ENCODE results near the gene CPSF7. TPM values are rescaled to one million over a fixed set of nuclear protein-coding genes. Genes with fewer than 3 reads are reported as not detected.
"Not testable (repeated sequence)": the region's sequence is repeated elsewhere in the genome, so short reads cannot be mapped to it uniquely, and the experiment has no call there.

Gene CPSF7
- total RNA-seq, 1 experiment from 2014 or later: 64.1 TPM

- H3K27ac ChIP-seq (ENCODE audit: low read length): no peak overlapping the region
- H3K79me2 ChIP-seq (ENCODE audit: low read length): no peaks in the 10 kb centered on the region
- H3K4me2 ChIP-seq (ENCODE audit: low read depth, low read length, poor library complexity, severe bottlenecking): no peak overlapping the region
- no peak for DNase-seq
- H3K4me3 ChIP-seq (ENCODE audit: low read length): no peak overlapping the region
- no peaks in the 10 kb centered on the region for H3K9me3 ChIP-seq (ENCODE audit: low read length)
- no peaks in the 10 kb centered on the region for H3K9me2 ChIP-seq (replicated peaks; ENCODE audit: insufficient read depth, low read length)
- no peaks in the 10 kb centered on the region for H3K4me1 ChIP-seq (ENCODE audit: low read length)
- no peak overlapping the region for H2AFZ ChIP-seq (ENCODE audit: low read length)
- H4K20me1 ChIP-seq (ENCODE audit: insufficient read depth, low read depth, low read length): 0 out of 2 replicates have a peak, but pooled peaks cover 3% of the 10 kb centered on the region
- no peak overlapping the region for H3K9ac ChIP-seq (ENCODE audit: low read length)
- H3K36me3 ChIP-seq (ENCODE audit: insufficient read depth, low read length): no peaks in the 10 kb centered on the region
- H3K27me3 ChIP-seq (ENCODE audit: low read length): no peaks in the 10 kb centered on the region
These were observed 43.1 kb upstream of the CPSF7 start for GRCh38 chr11:61472868-61473267.

- Histone ChIP-seq H3K79me2 (ENCODE audit: low read length) (no peaks in the 10 kb centered on the region), H3K36me3 (ENCODE audit: insufficient read depth, low read length) (peaks cover 3% of the 10 kb centered on the region; the same call in 1 of the 2 replicates), H3K9me2 (replicated peaks; ENCODE audit: insufficient read depth, low read length) (no peaks in the 10 kb centered on the region), H2AFZ (ENCODE audit: low read length) (no peak overlapping the region), H4K20me1 (ENCODE audit: insufficient read depth, low read depth, low read length) (0 out of 2 replicates have a peak, but pooled peaks cover 3% of the 10 kb centered on the region), H3K27ac (ENCODE audit: low read length) (no peak overlapping the region), H3K9ac (ENCODE audit: low read length) (no peak overlapping the region), H3K4me2 (ENCODE audit: low read depth, low read length, poor library complexity, severe bottlenecking) (no peak overlapping the region), H3K4me1 (ENCODE audit: low read length) (no peaks in the 10 kb centered on the region), H3K9me3 (ENCODE audit: low read length) (no peaks in the 10 kb centered on the region), H3K27me3 (ENCODE audit: low read length) (no peaks in the 10 kb centered on the region), H3K4me3 (ENCODE audit: low read length) (no peak overlapping the region)
- DNase-seq: no peak
These were observed 42.5 kb upstream of the CPSF7 start for GRCh38 chr11:61472282-61472681.

GRCh38 chr11:61468002-61468401 lies 38.2 kb upstream of the CPSF7 start:
- Histone ChIP-seq H3K79me2 (ENCODE audit: low read length) (no peaks in the 10 kb centered on the region), H3K4me1 (ENCODE audit: low read length) (no peaks in the 10 kb centered on the region), H3K9me3 (ENCODE audit: low read length) (no peaks in the 10 kb centered on the region), H3K36me3 (ENCODE audit: insufficient read depth, low read length) (peaks cover 5% of the 10 kb centered on the region; the same call in 1 of the 2 replicates), H3K4me2 (ENCODE audit: low read depth, low read length, poor library complexity, severe bottlenecking) (no peak overlapping the region), H3K27ac (ENCODE audit: low read length) (no peak overlapping the region), H3K9me2 (replicated peaks; ENCODE audit: insufficient read depth, low read length) (no peaks in the 10 kb centered on the region), H3K4me3 (ENCODE audit: low read length) (no peak overlapping the region), H3K27me3 (ENCODE audit: low read length) (no peaks in the 10 kb centered on the region), H4K20me1 (ENCODE audit: insufficient read depth, low read depth, low read length) (no peaks in the 10 kb centered on the region), H2AFZ (ENCODE audit: low read length) (no peak overlapping the region), H3K9ac (ENCODE audit: low read length) (no peak overlapping the region)
- no peak for DNase-seq

GRCh38 chr11:61467602-61468001 lies 37.8 kb upstream of the CPSF7 start:
- DNase-seq; H4K20me1 ChIP-seq (ENCODE audit: insufficient read depth, low read depth, low read length); H3K4me1 ChIP-seq (ENCODE audit: low read length); H3K27ac ChIP-seq (ENCODE audit: low read length); H3K36me3 ChIP-seq (ENCODE audit: insufficient read depth, low read length); H3K4me2 ChIP-seq (ENCODE audit: low read depth, low read length, poor library complexity, severe bottlenecking); H3K9me2 ChIP-seq (replicated peaks; ENCODE audit: insufficient read depth, low read length); H3K4me3 ChIP-seq (ENCODE audit: low read length); H3K27me3 ChIP-seq (ENCODE audit: low read length); H3K9ac ChIP-seq (ENCODE audit: low read length); H2AFZ ChIP-seq (ENCODE audit: low read length); H3K9me3 ChIP-seq (ENCODE audit: low read length); H3K79me2 ChIP-seq (ENCODE audit: low read length): not testable (repeated sequence)

- H3K9me3 ChIP-seq (ENCODE audit: low read length): no peaks in the 10 kb centered on the region
These were observed 31.2 kb upstream of the CPSF7 start for GRCh38 chr11:61460986-61461385.

GRCh38 chr11:61460474-61460881 lies 30.7 kb upstream of the CPSF7 start:
- H3K4me1 ChIP-seq (ENCODE audit: low read length): no peaks in the 10 kb centered on the region
- H2AFZ ChIP-seq (ENCODE audit: low read length): no peak overlapping the region
- no peaks in the 10 kb centered on the region for H3K36me3 ChIP-seq (ENCODE audit: insufficient read depth, low read length)
- no peak overlapping the region for H3K9ac ChIP-seq (ENCODE audit: low read length)
- no peak overlapping the region for H3K27ac ChIP-seq (ENCODE audit: low read length)
- H3K4me2 ChIP-seq (ENCODE audit: low read depth, low read length, poor library complexity, severe bottlenecking): no peak overlapping the region
- H3K4me3 ChIP-seq (ENCODE audit: low read length): no peak overlapping the region
- H3K9me2 ChIP-seq (replicated peaks; ENCODE audit: insufficient read depth, low read length): no peaks in the 10 kb centered on the region
- no peaks in the 10 kb centered on the region for H3K79me2 ChIP-seq (ENCODE audit: low read length)
- no peaks in the 10 kb centered on the region for H3K9me3 ChIP-seq (ENCODE audit: low read length)
- DNase-seq: no peak
- H3K27me3 ChIP-seq (ENCODE audit: low read length): no peaks in the 10 kb centered on the region
- no peaks in the 10 kb centered on the region for H4K20me1 ChIP-seq (ENCODE audit: insufficient read depth, low read depth, low read length)

More at GRCh38 chr11:61460986-61461385, 31.2 kb upstream of the CPSF7 start:
- H3K36me3 ChIP-seq (ENCODE audit: insufficient read depth, low read length): no peaks in the 10 kb centered on the region
- H3K79me2 ChIP-seq (ENCODE audit: low read length): no peaks in the 10 kb centered on the region
- no peak overlapping the region for H3K27ac ChIP-seq (ENCODE audit: low read length)
- no peak overlapping the region for H3K9ac ChIP-seq (ENCODE audit: low read length)
- H3K27me3 ChIP-seq (ENCODE audit: low read length): no peaks in the 10 kb centered on the region
- H4K20me1 ChIP-seq (ENCODE audit: insufficient read depth, low read depth, low read length): no peaks in the 10 kb centered on the region
- no peak overlapping the region for H3K4me3 ChIP-seq (ENCODE audit: low read length)
- no peak overlapping the region for H3K4me2 ChIP-seq (ENCODE audit: low read depth, low read length, poor library complexity, severe bottlenecking)
- no peak overlapping the region for H2AFZ ChIP-seq (ENCODE audit: low read length)
- H3K9me2 ChIP-seq (replicated peaks; ENCODE audit: insufficient read depth, low read length): no peaks in the 10 kb centered on the region
- no peak for DNase-seq
- no peaks in the 10 kb centered on the region for H3K4me1 ChIP-seq (ENCODE audit: low read length)

GRCh38 chr11:61454520-61454919 lies 24.7 kb upstream of the CPSF7 start:
- no peak for DNase-seq
- Histone ChIP-seq H3K79me2 (ENCODE audit: low read length) (no peaks in the 10 kb centered on the region), H3K36me3 (ENCODE audit: insufficient read depth, low read length) (0 out of 2 replicates have a peak, but pooled peaks cover 3% of the 10 kb centered on the region), H3K4me3 (ENCODE audit: low read length) (no peak overlapping the region), H3K9me2 (replicated peaks; ENCODE audit: insufficient read depth, low read length) (no peaks in the 10 kb centered on the region), H3K27ac (ENCODE audit: low read length) (no peak overlapping the region), H3K4me1 (ENCODE audit: low read length) (no peaks in the 10 kb centered on the region), H2AFZ (ENCODE audit: low read length) (no peak overlapping the region), H4K20me1 (ENCODE audit: insufficient read depth, low read depth, low read length) (no peaks in the 10 kb centered on the region), H3K4me2 (ENCODE audit: low read depth, low read length, poor library complexity, severe bottlenecking) (no peak overlapping the region), H3K27me3 (ENCODE audit: low read length) (no peaks in the 10 kb centered on the region), H3K9ac (ENCODE audit: low read length) (no peak overlapping the region), H3K9me3 (ENCODE audit: low read length) (no peaks in the 10 kb centered on the region)

GRCh38 chr11:61453695-61454094 lies 23.9 kb upstream of the CPSF7 start:
- Histone ChIP-seq H3K27ac (ENCODE audit: low read length) (no peak overlapping the region), H3K4me2 (ENCODE audit: low read depth, low read length, poor library complexity, severe bottlenecking) (no peak overlapping the region), H3K9me2 (replicated peaks; ENCODE audit: insufficient read depth, low read length) (no peaks in the 10 kb centered on the region), H3K27me3 (ENCODE audit: low read length) (no peaks in the 10 kb centered on the region), H3K36me3 (ENCODE audit: insufficient read depth, low read length) (peaks cover 3% of the 10 kb centered on the region; the same call in 1 of the 2 replicates), H3K9me3 (ENCODE audit: low read length) (no peaks in the 10 kb centered on the region), H3K4me1 (ENCODE audit: low read length) (no peaks in the 10 kb centered on the region), H3K9ac (ENCODE audit: low read length) (no peak overlapping the region), H3K4me3 (ENCODE audit: low read length) (no peak overlapping the region), H3K79me2 (ENCODE audit: low read length) (no peaks in the 10 kb centered on the region), H2AFZ (ENCODE audit: low read length) (no peak overlapping the region), H4K20me1 (ENCODE audit: insufficient read depth, low read depth, low read length) (no peaks in the 10 kb centered on the region)
- no peak for DNase-seq

GRCh38 chr11:61452825-61453224 lies 23.1 kb upstream of the CPSF7 start:
- DNase-seq: no peak
- Histone ChIP-seq H3K4me2 (ENCODE audit: low read depth, low read length, poor library complexity, severe bottlenecking) (no peak overlapping the region), H3K36me3 (ENCODE audit: insufficient read depth, low read length) (peaks cover 11% of the 10 kb centered on the region)

More at GRCh38 chr11:61452825-61453224, 23.1 kb upstream of the CPSF7 start:
- Histone ChIP-seq H3K9me3 (ENCODE audit: low read length) (no peaks in the 10 kb centered on the region), H3K9ac (ENCODE audit: low read length) (no peak overlapping the region), H3K4me1 (ENCODE audit: low read length) (no peaks in the 10 kb centered on the region), H3K27ac (ENCODE audit: low read length) (no peak overlapping the region), H2AFZ (ENCODE audit: low read length) (no peak overlapping the region), H3K9me2 (replicated peaks; ENCODE audit: insufficient read depth, low read length) (no peaks in the 10 kb centered on the region), H3K4me3 (ENCODE audit: low read length) (no peak overlapping the region), H3K27me3 (ENCODE audit: low read length) (no peaks in the 10 kb centered on the region), H3K79me2 (ENCODE audit: low read length) (no peaks in the 10 kb centered on the region), H4K20me1 (ENCODE audit: insufficient read depth, low read depth, low read length) (no peaks in the 10 kb centered on the region)

Measured in Karpas-422 (cell line).